Measurements from ENCODE around the gene RYR1.

DNA sequence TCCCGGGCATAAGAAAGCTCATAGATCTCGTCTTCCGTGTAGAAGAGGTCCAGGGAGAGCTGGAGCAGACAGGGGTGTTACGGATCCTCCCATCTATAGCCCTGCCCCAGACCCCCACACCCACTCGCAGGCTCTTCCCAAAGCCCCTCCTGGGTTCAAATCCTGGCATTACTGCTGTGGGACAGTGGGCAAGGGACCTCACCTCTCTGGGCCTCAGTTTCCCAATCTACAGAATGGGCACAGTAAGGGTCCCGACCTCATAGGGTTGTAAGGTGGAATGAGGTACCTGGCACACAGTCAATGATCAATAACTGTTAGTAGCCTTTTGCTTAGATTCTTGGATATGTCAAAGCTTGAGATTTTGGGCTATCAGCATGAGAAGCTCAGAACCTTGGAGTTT lies 20.1 kb upstream of the RYR1 start:
- TF ChIP-seq, protein P1, sequence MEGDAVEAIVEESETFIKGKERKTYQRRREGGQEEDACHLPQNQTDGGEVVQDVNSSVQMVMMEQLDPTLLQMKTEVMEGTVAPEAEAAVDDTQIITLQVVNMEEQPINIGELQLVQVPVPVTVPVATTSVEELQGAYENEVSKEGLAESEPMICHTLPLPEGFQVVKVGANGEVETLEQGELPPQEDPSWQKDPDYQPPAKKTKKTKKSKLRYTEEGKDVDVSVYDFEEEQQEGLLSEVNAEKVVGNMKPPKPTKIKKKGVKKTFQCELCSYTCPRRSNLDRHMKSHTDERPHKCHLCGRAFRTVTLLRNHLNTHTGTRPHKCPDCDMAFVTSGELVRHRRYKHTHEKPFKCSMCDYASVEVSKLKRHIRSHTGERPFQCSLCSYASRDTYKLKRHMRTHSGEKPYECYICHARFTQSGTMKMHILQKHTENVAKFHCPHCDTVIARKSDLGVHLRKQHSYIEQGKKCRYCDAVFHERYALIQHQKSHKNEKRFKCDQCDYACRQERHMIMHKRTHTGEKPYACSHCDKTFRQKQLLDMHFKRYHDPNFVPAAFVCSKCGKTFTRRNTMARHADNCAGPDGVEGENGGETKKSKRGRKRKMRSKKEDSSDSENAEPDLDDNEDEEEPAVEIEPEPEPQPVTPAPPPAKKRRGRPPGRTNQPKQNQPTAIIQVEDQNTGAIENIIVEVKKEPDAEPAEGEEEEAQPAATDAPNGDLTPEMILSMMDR (IDR thresholded peaks at IDR 0.05): no peak
- TF ChIP-seq POLR2A (IDR thresholded peaks at IDR 0.05): no peak
